ENCODE data around the gene ANP32E. TPM values are rescaled to one million over a fixed set of nuclear protein-coding genes. Genes with fewer than 3 reads are reported as not detected.

ANP32E gene
- total RNA-seq, 1 donor, result 13.8 TPM

- no peak overlapping the region for H3K4me3 ChIP-seq (ENCODE audit: insufficient read depth, low read length)
- no peak overlapping the region for H2AFZ ChIP-seq (ENCODE audit: low read length)
- DNase-seq (ENCODE audit: insufficient read length, low spot score, missing footprints), result peak; percentile 89
- H3K36me3 ChIP-seq (ENCODE audit: insufficient read depth, low read length), result no peaks in the 10 kb centered on the region
- no peak overlapping the region for H3K4me2 ChIP-seq (ENCODE audit: insufficient read depth, low read length)
- H3K27me3 ChIP-seq (ENCODE audit: insufficient read depth, low read length), result no peaks in the 10 kb centered on the region
- no peaks in the 10 kb centered on the region for H3K9me3 ChIP-seq (ENCODE audit: low read depth, low read length)
- H3K4me1 ChIP-seq (ENCODE audit: insufficient read depth, low read length), result no peaks in the 10 kb centered on the region
- H4K20me1 ChIP-seq (ENCODE audit: insufficient read depth, low read length), result no peaks in the 10 kb centered on the region
- no peaks in the 10 kb centered on the region for H3K79me2 ChIP-seq (ENCODE audit: insufficient read depth, low read length)
- TF ChIP-seq, protein P1, sequence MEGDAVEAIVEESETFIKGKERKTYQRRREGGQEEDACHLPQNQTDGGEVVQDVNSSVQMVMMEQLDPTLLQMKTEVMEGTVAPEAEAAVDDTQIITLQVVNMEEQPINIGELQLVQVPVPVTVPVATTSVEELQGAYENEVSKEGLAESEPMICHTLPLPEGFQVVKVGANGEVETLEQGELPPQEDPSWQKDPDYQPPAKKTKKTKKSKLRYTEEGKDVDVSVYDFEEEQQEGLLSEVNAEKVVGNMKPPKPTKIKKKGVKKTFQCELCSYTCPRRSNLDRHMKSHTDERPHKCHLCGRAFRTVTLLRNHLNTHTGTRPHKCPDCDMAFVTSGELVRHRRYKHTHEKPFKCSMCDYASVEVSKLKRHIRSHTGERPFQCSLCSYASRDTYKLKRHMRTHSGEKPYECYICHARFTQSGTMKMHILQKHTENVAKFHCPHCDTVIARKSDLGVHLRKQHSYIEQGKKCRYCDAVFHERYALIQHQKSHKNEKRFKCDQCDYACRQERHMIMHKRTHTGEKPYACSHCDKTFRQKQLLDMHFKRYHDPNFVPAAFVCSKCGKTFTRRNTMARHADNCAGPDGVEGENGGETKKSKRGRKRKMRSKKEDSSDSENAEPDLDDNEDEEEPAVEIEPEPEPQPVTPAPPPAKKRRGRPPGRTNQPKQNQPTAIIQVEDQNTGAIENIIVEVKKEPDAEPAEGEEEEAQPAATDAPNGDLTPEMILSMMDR (IDR thresholded peaks at IDR 0.05; ENCODE audit: extremely low read depth, low read depth, low read length), result peak; percentile 88
- H3K27ac ChIP-seq (ENCODE audit: low read depth, low read length), result no peak overlapping the region
These were observed 66.8 kb downstream of the ANP32E start for GRCh38 chr1:150168960-150169601.

Small RNA genes lying within 50 kb of the gene (small RNA-seq; reads per million reads assigned to genes)
- not detected for gene RN7SL480P
- gene RNU2-17P, result 13.6 reads per million, percentile 93 among the genes with 10 or more reads in this experiment

Other genes starting within 250 kb of the ANP32E start
- gene OTUD7B, start 225.4 kb downstream of the ANP32E start, total RNA-seq, result 18.3 and 18.5 TPM in 2 replicates
- 36.9 and 42.1 TPM in 2 replicates for gene VPS45, start 168.3 kb downstream of the ANP32E start, total RNA-seq
- 74.2 and 80.2 TPM in 2 replicates for gene PLEKHO1, start 86.2 kb downstream of the ANP32E start, total RNA-seq
- not detected in 2 replicates for gene CA14, start 21.7 kb upstream of the ANP32E start, total RNA-seq
- gene APH1A, start 32.9 kb upstream of the ANP32E start, total RNA-seq, result 118 and 122 TPM in 2 replicates
- 32.2 and 45.4 TPM in 2 replicates for gene C1orf54, start 36.7 kb upstream of the ANP32E start, total RNA-seq
- gene CIART, start 46.4 kb upstream of the ANP32E start, total RNA-seq, result 15.6 and 16.3 TPM in 2 replicates
- gene MRPS21, start 57.7 kb upstream of the ANP32E start, total RNA-seq, result 28.0 and 29.0 TPM in 2 replicates
- gene PRPF3, start 85.4 kb upstream of the ANP32E start, total RNA-seq, result 33.9 and 35.8 TPM in 2 replicates
- gene RPRD2, start 128.0 kb upstream of the ANP32E start, total RNA-seq, result 12.3 and 13.3 TPM in 2 replicates

All from osteoblast (primary cell).